ENCODE results near the gene CR1. TPM values are rescaled to one million over a fixed set of nuclear protein-coding genes. Genes with fewer than 3 reads are reported as not detected.

The CR1 gene
- total RNA-seq, 1 donor from 2014 or later, result not detected

- H3K4me1 ChIP-seq, result no peaks in the 10 kb centered on the region
- no peak overlapping the region for H3K27ac Mint-ChIP-seq
- no peaks in the 10 kb centered on the region for H3K36me3 ChIP-seq
- H4K20me1 ChIP-seq (ENCODE audit: low read depth), result no peaks in the 10 kb centered on the region
- no peaks in the 10 kb centered on the region for H3K79me2 ChIP-seq (ENCODE audit: low read depth)
- no peaks in the 10 kb centered on the region for H3K27me3 Mint-ChIP-seq (ENCODE audit: insufficient read depth, low read depth)
- no peaks in the 10 kb centered on the region for H3F3A ChIP-seq (ENCODE audit: low read depth)
- TF ChIP-seq EZH2 (IDR thresholded peaks at IDR 0.05), result no peak
- no peak for TF ChIP-seq EZH2phosphoT487 (IDR thresholded peaks at IDR 0.05)
- TF ChIP-seq CTCF (IDR thresholded peaks at IDR 0.05), result no peak
- H3K27me3 ChIP-seq, result no peaks in the 10 kb centered on the region
- H3K9me3 ChIP-seq (ENCODE audit: low read depth), result no peaks in the 10 kb centered on the region
- H3K4me2 ChIP-seq, result no peak overlapping the region
- H3K36me3 Mint-ChIP-seq, result no peaks in the 10 kb centered on the region
- no peak overlapping the region for H3K9ac ChIP-seq
- no peaks in the 10 kb centered on the region for H3K9me3 Mint-ChIP-seq
- no peaks in the 10 kb centered on the region for H3K4me1 Mint-ChIP-seq
- no peak overlapping the region for H3K4me3 ChIP-seq
- H3K27ac ChIP-seq, result no peak overlapping the region
- H2AFZ ChIP-seq (replicated peaks), result no peak overlapping the region
- no peak for DNase-seq (ENCODE audit: low spot score)
- H3K4me3 Mint-ChIP-seq, result no peak overlapping the region
Observed at GRCh38 chr1:207603777-207604176, 107.8 kb downstream of the CR1 start.

DNA sequence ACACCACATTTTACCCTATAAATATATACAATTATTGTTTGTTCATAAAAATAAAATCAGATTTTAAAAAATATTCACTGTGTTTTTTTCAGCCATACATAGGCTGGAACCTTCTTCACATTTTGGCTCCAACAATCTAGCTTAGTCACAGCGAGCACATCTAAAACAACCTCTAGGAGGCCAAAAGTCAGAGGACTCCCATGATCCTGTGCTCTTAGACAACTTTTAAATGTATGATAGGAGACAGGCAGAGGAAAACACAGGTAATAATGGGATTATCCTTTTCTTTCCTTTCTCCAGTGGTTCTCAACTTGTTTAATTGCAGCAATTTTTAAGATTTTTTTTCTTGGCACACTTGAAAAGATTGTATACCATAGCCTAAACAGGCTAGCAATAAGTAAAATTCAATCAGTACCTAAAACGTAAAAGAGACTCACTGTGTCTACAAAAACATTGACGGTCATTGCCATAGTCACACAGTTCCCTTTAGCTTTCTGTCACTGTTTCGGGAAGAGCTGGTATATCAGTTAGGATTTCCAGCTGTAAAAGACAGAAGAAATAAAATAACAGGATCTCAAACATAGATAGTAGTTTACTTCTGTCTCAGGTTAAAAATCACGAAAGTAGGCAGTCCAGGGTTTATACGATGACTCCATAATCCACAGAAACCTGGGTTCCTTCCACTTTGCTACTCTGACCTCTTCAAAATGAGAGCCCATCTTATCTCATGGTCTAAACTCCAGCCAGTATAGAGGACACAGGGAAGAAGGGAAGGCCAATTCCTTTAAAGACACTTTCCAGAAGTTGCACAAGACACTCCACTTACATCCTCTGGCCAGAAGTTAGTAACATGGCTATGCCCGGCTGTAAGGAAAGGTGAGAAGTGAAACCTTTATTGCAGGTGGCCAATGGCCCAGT is 109.7 kb downstream of the CR1 start:
- no peak for TF ChIP-seq EZH2 (IDR thresholded peaks at IDR 0.05)
- no peak for TF ChIP-seq EZH2phosphoT487 (IDR thresholded peaks at IDR 0.05)
- TF ChIP-seq CTCF (IDR thresholded peaks at IDR 0.05), result no peak
- Mint-ChIP-seq H3K4me1 (no peaks in the 10 kb centered on the region), H3K27ac (no peak overlapping the region), H3K27me3 (ENCODE audit: insufficient read depth, low read depth) (no peaks in the 10 kb centered on the region), H3K36me3 (no peaks in the 10 kb centered on the region), H3K9me3 (no peaks in the 10 kb centered on the region), H3K4me3 (no peak overlapping the region)
- Histone ChIP-seq H3K27me3 (no peaks in the 10 kb centered on the region), H3K4me1 (no peaks in the 10 kb centered on the region), H3K9ac (no peak overlapping the region), H4K20me1 (ENCODE audit: low read depth) (no peaks in the 10 kb centered on the region), H2AFZ (replicated peaks) (no peak overlapping the region), H3K4me3 (no peak overlapping the region), H3F3A (ENCODE audit: low read depth) (no peaks in the 10 kb centered on the region), H3K79me2 (ENCODE audit: low read depth) (no peaks in the 10 kb centered on the region), H3K27ac (no peak overlapping the region), H3K9me3 (ENCODE audit: low read depth) (no peaks in the 10 kb centered on the region), H3K4me2 (no peak overlapping the region), H3K36me3 (no peaks in the 10 kb centered on the region)
- DNase-seq (ENCODE audit: low spot score), result no peak

DNA sequence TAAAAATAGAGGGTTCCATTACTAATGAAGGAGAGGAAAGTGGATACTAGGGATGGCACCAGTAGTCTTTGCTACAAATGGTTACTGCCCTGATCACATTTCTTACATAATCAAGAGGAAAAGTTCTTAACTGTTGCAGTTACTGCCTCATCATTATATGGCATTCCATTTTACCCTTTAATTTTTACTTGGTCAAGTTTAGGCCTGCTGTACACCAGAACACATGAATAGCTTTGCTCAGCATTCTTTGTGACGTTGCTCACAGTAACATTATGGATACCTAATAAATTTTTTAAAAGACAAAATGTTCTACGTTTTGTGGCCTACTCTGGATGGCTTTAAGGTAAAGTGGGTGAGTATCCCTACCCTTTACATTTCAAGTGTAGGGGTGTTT is 110.4 kb downstream of the CR1 start:
- Histone ChIP-seq H3F3A (ENCODE audit: low read depth) (no peaks in the 10 kb centered on the region), H3K4me2 (no peak overlapping the region), H3K4me3 (no peak overlapping the region), H3K4me1 (no peaks in the 10 kb centered on the region), H3K9ac (no peak overlapping the region), H3K27me3 (no peaks in the 10 kb centered on the region), H3K27ac (no peak overlapping the region), H3K79me2 (ENCODE audit: low read depth) (no peaks in the 10 kb centered on the region), H4K20me1 (ENCODE audit: low read depth) (no peaks in the 10 kb centered on the region), H3K36me3 (no peaks in the 10 kb centered on the region), H2AFZ (replicated peaks) (no peak overlapping the region), H3K9me3 (ENCODE audit: low read depth) (no peaks in the 10 kb centered on the region)
- Mint-ChIP-seq H3K4me1 (no peaks in the 10 kb centered on the region), H3K36me3 (no peaks in the 10 kb centered on the region), H3K27ac (no peak overlapping the region), H3K27me3 (ENCODE audit: insufficient read depth, low read depth) (no peaks in the 10 kb centered on the region), H3K9me3 (no peaks in the 10 kb centered on the region), H3K4me3 (no peak overlapping the region)
- no peak for TF ChIP-seq CTCF (IDR thresholded peaks at IDR 0.05)
- TF ChIP-seq EZH2 (IDR thresholded peaks at IDR 0.05), result no peak
- TF ChIP-seq EZH2phosphoT487 (IDR thresholded peaks at IDR 0.05), result no peak
- DNase-seq (ENCODE audit: low spot score), result no peak

Data from neural progenitor cell (in vitro differentiated cells).